ENCODE results near the gene RABL2B. TPM values are rescaled to one million over a fixed set of nuclear protein-coding genes. Genes with fewer than 3 reads are reported as not detected.

The RABL2B gene
- total RNA-seq, 2 experiments from 2014 or later: 19.2 to 22.5 TPM

GRCh38 chr22:50731811-50732624 is 51.4 kb downstream of the RABL2B start:
- Mint-ChIP-seq H3K27ac (no peak overlapping the region), H3K4me1 (ENCODE audit: low read depth) (peaks cover 2% of the 10 kb centered on the region), H3K27me3 (no peaks in the 10 kb centered on the region), H3K4me3 (no peak overlapping the region), H3K36me3 (ENCODE audit: low read depth) (no peaks in the 10 kb centered on the region), H3K9me3 (no peaks in the 10 kb centered on the region)
- ATAC-seq: peak; percentile 99
- ChIA-PET POLR2A (no interaction called here), CTCF (interaction anchor here (0.7 to 1.5 kb wide), 4 partner anchors 10 to 41 kb away, joined by 3 to 5 read pairs (median 3); no protein-coding TSS in a partner anchor)
- peak; percentile 63 for TF ChIP-seq CTCF (IDR thresholded peaks at IDR 0.05)
- intact Hi-C loops (cut with micrococcal nuclease): no loop called here
- DNase-seq: peak; percentile 70

- Mint-ChIP-seq H3K4me1 (ENCODE audit: low read depth) (peaks cover 2% of the 10 kb centered on the region), H3K27me3 (no peaks in the 10 kb centered on the region), H3K36me3 (ENCODE audit: low read depth) (no peaks in the 10 kb centered on the region), H3K4me3 (no peak overlapping the region), H3K9me3 (no peaks in the 10 kb centered on the region), H3K27ac (no peak overlapping the region)
- intact Hi-C loops (cut with micrococcal nuclease): no loop called here
- POLR2A ChIA-PET: no interaction called here
- TF ChIP-seq CTCF (IDR thresholded peaks at IDR 0.05): no peak
- ATAC-seq (no peak), DNase-seq (no peak)
- CTCF ChIA-PET: interaction anchor here (0.8 to 1.5 kb wide), 2 partner anchors 9 to 27 kb away, joined by 3 to 5 read pairs; no protein-coding TSS in a partner anchor
These were observed 52.3 kb downstream of the RABL2B start for GRCh38 chr22:50730941-50731661.

- H3K36me3 Mint-ChIP-seq (ENCODE audit: low read depth): no peaks in the 10 kb centered on the region
- CTCF ChIA-PET: no interaction called here
- no peak overlapping the region for H3K4me3 Mint-ChIP-seq
- peaks cover 2% of the 10 kb centered on the region for H3K4me1 Mint-ChIP-seq (ENCODE audit: low read depth)
- no peak for TF ChIP-seq CTCF (IDR thresholded peaks at IDR 0.05)
- intact Hi-C loops (cut with micrococcal nuclease): no loop called here
- H3K9me3 Mint-ChIP-seq: no peaks in the 10 kb centered on the region
- no peak for DNase-seq
- H3K27me3 Mint-ChIP-seq: no peaks in the 10 kb centered on the region
- no peak overlapping the region for H3K27ac Mint-ChIP-seq
- POLR2A ChIA-PET: no interaction called here
- no peak for ATAC-seq
These were observed 53.2 kb downstream of the RABL2B start for GRCh38 chr22:50730013-50730891.

- no peak overlapping the region for H3K27ac Mint-ChIP-seq
- H3K4me1 Mint-ChIP-seq (ENCODE audit: low read depth): peaks cover 2% of the 10 kb centered on the region
- DNase-seq: no peak
- no peaks in the 10 kb centered on the region for H3K9me3 Mint-ChIP-seq
- CTCF ChIA-PET: no interaction called here
- no peak for TF ChIP-seq CTCF (IDR thresholded peaks at IDR 0.05)
- H3K27me3 Mint-ChIP-seq: no peaks in the 10 kb centered on the region
- H3K36me3 Mint-ChIP-seq (ENCODE audit: low read depth): no peaks in the 10 kb centered on the region
- POLR2A ChIA-PET: no interaction called here
- H3K4me3 Mint-ChIP-seq: no peak overlapping the region
- intact Hi-C loops (cut with micrococcal nuclease): no loop called here
- ATAC-seq: no peak
These were observed 53.9 kb downstream of the RABL2B start for GRCh38 chr22:50729391-50730012.

Measured in activated CD8-positive, alpha-beta T cell treated with anti-CD3 and anti-CD28 coated beads for 36 hours (primary cell).